Measurements from ENCODE around the gene PCDHA1.

The PCDHA1 gene

DNA sequence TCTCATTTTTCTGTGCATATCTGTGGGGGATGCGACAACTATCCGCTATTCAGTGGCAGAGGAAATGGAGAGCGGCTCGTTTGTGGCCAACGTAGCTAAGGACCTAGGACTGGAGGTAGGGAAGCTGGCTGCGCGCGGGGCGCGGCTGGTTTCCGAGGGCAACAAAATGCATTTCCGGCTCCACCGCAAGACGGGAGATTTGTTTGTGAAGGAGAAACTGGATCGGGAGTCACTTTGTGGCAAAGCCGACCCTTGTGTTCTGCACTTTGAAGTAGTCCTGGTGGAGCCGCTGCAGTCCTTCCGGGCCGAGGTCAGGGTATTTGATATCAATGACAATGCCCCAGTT, 265.6 kb downstream of the PCDHA1 start:
- no peak for DNase-seq
